GM19328 (cell line): ENCODE measurements around the gene GAGE12J.
"Not testable (repeated sequence)": the region's sequence is repeated elsewhere in the genome, so short reads cannot be mapped to it uniquely, and the experiment has no call there.

Experiments
- ATAC-seq: cut with Tn5 transposase; IDR thresholded peaks from one replicate; pipeline ENCODE4 v1.9.1; 2021; ENCODE audit warnings: mild to moderate bottlenecking, moderate library complexity; ENCODE audit not compliant: unreplicated experiment

Gene GAGE12J

DNA sequence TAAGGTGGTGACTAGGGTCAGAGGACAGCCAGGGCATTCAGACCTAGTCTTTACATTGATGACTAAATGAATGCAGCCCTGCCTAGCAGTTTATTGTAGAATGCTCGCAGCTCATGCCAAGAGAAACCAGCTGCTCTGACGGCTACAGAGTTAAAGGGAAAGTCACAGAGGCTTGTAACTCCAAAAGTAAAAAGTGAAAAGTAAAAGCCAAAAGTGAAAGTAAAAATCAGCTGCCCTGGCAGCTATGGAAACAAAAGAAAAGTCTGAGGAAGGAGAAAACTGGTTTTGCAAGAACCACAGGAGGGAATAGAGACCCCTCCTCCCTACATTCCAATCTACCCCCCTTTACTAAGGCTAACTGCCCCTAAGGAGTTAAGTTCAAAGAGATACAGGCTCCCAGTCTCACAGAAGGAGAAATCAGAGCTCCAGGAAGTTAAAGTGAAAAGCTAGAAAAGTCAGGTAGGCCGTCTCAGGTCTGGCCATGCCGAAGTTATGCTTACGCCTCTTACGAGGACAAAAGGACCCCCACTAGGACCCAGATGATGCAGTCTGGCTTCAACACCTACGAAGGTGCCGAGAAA lies 12.3 kb upstream of the GAGE12J start:
- no peak for ATAC-seq

- ATAC-seq, result no peak
These were observed 11.5 kb upstream of the GAGE12J start for GRCh38 chrX:49310371-49310770.

DNA sequence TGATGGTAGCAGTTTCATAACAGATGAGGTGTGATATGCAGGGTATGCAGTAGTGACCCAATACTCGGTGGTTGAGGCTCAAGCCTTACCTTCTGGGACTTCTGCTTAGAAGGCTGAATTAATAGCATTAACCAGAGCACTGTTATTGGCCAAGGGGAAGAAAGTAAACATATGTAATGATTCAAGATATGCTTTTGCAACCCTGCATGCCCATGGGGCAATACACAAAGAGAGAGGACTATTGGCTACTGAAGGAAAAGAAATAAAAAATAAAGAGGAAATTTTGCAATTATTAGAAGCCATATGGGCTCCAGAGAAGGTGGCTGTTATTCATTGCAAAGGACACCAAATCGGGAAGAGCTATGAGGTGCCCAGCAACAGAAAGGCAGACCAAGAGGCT lies 9.7 kb upstream of the GAGE12J start:
- ATAC-seq, result no peak

DNA sequence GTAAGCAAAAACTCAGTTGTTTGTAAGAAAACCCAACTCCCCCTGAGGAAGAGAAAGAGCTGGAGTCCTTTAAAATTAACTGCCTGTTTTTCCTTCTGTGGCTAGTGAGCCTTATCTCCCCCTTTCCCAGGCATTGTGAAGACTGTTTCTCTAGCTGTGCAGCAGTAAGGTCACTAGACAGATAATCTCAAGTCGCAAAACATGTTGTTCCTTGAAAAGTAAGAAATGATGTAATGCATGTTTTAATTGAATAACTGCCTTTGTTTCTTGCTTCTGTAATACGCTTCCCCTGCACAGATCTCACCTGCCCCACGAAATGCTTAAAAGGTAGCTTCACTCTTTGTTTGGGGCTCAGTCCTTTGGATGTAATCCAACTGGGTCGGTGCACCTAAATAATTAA lies 5.8 kb upstream of the GAGE12J start:
- no peak for ATAC-seq

DNA sequence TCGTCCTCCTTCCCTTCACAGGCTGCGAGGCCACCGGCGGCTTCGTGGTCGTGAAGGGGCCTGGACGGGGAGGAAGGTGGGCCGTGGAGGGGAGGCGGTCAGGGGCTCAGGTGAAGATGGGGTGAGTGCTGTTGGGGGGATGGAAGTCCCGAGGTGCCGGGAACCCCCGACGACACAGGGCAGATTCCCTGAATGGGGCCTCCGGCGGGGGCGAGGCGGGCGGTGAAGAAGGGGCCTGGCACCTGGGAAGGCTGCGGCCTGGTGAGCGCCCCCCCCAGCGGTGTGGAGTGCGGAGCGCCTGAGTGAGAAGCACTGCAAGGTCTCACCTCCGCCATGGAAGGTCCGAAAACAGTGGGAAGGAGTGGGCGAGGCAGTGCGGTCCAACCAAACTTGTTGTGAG lies 429 bp downstream of the GAGE12J start:
- ATAC-seq, result not testable (repeated sequence)

GRCh38 chrX:49323735-49324134 lies 1.9 kb downstream of the GAGE12J start:
- not testable (repeated sequence) for ATAC-seq

DNA sequence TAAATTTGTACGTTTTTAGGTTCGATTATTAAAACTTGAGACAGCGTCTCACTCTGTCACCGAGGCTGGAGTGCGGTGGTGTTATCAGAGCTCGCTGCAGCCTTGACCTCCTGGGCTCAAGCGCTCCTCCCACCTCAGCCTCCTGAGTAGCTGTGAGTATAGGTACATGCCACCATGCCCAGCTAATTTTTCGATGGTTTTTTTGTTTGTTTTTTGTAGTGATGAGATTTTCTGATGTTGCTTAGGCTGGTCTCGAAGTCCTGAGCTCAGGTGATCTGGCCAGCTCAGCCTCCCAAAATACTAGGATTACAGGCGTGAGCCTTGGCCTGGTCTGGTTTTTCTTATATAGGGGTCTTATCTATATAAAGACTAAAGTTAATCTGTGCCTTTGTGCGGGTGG lies 8.6 kb downstream of the GAGE12J start:
- ATAC-seq, result not testable (repeated sequence)

DNA sequence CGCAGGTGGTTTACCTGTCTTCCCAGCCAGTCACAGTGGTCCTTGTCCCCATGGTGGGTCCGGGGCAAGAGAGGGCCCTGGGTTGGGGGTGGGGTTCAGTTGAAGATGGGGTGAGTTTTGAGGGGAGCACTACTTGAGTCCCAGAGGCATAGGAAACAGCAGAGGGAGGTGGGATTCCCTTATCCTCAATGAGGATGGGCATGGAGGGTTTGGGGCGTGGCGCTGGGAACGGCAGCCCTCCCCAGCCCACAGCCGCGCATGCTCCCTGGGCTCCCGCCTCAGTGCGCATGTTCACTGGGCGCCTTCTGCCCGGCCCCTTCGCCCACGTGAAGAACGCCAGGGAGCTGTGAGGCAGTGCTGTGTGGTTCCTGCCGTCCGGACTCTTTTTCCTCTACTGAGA lies 9.4 kb downstream of the GAGE12J start, which contains the start of gene GAGE13:
TSS of gene GAGE13 (plus strand) at position 301 of the 400 bp plus-strand sequence. CDS start 1,156 bp downstream, outside the sequence.
- ATAC-seq, result not testable (repeated sequence)

GRCh38 chrX:49331841-49332240 lies 10.0 kb downstream of the GAGE12J start:
- ATAC-seq, result not testable (repeated sequence)

- not testable (repeated sequence) for ATAC-seq
These were observed 19.6 kb downstream of the GAGE12J start for GRCh38 chrX:49341449-49341848.

GRCh38 chrX:49344496-49345175 lies 22.8 kb downstream of the GAGE12J start:
- not testable (repeated sequence) for ATAC-seq

DNA sequence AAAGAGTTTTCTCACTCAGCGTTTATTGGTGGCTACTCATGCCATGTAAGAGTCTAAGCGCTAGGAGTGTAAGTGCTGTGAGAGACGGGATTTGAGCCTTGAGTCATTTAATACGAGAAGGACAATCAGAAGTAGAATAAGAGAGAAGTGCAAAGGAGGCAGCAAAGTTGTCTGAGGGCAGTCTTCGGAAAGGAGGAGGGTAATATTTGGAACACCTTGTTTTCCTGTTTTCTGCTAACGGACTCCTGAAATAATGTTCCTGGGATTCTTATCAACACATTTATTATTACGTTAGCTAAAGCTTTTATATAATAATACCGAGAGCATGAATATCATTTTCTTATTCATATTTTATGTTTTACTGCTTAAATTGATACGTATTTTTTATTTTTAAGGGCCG lies 23.6 kb downstream of the GAGE12J start:
- not testable (repeated sequence) for ATAC-seq

- ATAC-seq, result not testable (repeated sequence)
These were observed 24.3 kb downstream of the GAGE12J start for GRCh38 chrX:49346150-49346549.
